GM18870 (cell line): ENCODE measurements around the gene LMAN1.

Experiments
- ATAC-seq: cut with Tn5 transposase; IDR thresholded peaks from one replicate; pipeline ENCODE4 v1.9.1; 2021; ENCODE audit warnings: moderate library complexity; ENCODE audit not compliant: unreplicated experiment

Gene LMAN1

DNA sequence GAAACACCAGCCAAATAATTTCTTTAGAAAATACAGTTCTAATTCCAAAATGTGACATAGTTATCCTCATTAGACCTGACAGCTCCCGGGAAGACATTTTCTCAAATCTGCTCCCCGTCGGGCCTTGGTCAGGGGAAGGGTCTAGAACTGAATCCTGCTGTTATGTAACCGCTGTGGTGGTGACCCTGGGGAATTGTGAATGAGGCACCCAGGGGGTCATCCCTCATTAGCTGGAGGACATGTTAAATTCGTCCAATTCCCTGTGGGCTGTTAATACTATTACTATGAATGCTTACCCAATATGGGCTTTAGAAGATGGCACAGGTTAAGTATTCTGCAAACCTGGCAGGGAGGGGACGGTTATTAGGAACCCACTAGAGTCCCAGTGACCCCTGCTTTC is 52.4 kb downstream of the LMAN1 start:
- ATAC-seq = no peak

DNA sequence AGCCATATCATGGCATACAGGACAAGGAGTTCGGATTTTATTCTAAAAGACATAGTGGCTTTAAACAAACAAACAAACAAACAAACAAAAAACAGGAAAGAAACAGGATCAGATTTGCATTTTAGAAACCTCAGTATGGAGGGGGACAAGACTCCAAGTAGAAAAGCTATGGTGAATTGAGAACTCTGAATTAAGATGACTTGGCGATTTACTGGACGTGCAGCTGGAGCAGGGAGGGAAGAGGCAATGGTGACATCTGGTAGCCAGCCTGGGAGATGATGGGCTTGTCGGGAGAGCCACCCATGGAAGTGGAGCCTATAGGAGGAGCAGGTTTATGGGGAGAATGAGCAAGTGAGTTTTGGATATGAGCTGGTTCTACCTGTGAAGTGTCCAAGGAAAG is 53.8 kb downstream of the LMAN1 start:
- ATAC-seq = no peak

DNA sequence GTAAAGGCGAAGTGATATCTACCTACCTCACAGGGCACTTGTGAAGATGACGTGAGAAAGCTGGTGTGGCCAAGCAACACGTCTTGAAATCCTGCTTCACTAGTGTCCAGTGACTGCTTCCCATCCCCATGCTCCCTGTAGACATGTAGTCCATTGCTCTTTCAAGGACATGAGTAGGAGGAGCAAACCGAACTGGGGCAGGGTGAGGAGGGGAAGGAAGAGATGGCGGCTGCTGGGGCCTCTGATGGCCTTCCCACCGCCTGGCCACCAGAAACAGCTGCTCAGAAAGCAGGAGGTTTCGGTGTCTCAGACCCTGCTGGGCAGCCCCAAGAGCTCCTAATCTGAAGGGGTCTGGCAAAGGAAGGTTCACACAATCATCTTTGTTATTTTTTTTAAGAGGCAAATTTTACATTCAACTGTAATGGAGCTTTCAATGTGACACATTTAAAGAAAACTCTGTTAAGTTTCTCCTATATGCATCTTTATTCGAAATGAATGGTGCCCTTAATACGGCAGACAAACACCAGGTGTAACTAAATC is 55.3 kb downstream of the LMAN1 start:
- no peak for ATAC-seq

DNA sequence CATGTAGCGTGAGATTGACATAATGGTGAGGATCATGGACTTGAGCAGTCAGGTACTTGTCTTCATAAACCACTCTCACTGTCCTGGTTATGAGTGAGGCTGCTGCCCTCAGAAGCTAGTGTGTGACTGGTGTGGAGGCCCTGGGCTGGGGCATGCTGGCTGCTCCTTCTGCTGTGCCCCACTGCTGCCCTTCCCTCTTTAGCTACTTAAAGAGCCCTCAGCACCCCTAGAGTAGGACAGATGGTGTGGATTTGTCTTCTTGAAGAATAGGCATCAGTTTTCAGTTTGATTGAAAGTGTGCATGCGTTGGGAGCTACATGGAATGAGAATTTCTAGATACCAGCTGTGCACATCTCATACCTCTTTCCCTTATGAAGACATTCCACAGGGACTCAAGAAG is 56.1 kb downstream of the LMAN1 start:
- no peak for ATAC-seq

DNA sequence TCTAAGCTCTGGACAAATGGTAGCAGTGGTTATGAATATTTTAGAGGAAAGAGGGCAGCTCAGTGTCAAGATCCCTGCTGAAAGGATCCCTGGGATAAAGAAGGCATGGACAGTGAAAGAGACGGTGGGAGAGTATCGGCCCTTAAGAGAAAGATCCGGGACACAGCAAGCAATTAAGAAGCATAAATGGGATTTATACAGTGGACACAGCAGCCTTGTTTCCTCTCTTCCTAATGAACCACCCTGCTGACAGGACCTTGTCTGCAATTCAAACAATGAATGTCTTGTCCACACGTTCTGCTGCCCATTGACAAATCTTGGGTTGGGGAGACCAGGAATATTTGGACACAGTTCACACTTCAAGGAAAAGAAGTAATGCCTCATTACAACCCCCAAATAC is 57.1 kb downstream of the LMAN1 start:
- ATAC-seq = no peak

DNA sequence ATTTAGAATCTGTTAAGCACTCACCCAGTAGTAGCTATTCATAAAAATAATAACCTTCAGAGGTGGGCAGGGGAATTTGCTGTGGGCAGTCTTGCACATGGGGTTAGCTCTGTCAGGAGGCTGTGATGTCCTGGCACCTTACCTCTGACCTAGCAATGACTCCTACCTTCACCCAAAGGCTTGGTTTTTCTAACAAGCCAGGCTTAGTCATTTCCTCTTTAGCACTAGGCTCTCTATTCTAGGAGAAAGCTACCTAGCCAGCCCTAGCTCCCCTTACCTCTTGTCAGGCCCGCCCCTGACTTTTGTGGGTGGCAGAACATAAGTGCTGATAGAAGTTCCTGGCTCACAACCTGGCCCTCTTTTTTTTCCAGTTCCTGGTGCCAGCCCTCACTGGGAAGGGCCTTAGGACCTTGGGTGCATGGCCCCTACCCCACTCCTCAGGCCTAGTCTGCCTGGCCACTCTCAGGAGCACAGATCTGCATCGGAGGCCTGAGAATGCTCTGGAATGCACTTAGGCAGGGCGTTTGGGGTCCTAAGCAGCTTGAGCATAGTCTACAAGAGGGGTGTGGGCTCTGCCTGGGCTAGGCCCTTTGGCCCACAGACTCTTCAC is 58.3 kb downstream of the LMAN1 start:
- ATAC-seq = no peak

DNA sequence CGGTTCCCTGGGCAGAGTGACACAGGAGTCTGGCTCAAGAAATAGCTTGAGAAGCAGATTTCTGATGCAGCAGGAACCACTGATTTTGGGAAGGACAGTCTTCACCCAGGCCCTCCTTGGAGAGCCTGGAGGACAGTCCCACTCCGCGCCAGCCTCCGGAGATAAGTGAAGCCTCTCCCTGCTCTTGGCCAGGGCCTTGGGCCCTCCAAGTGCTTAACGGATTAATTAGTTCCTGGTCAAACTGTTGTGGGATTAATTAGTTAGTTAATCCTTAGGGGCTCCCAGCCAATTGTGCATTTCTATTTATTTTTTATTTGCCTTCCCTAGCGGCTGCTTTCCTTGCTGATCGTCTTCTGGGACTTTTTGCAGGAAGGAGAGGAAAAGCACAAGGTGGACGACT is 60.2 kb downstream of the LMAN1 start:
- ATAC-seq = no peak

DNA sequence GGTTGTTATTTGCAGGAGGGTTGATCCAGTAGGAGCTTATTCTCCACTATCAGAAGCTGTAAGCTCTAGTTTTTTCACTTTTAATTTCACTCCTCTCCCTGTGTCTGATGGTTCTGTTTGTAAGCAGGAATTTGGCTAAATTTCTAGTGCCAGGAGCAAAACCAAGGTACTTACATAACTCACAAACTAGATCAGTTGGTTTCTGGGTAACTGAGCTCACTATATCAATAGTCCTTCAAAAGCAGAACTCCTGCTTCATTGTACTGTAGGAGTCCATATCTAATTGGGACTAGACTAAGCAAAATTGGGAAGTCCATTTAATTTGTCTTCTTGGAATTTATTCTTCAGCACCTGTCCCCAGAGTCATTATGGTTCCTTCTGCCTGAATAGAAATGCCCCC is 65.7 kb downstream of the LMAN1 start:
- ATAC-seq = no peak

DNA sequence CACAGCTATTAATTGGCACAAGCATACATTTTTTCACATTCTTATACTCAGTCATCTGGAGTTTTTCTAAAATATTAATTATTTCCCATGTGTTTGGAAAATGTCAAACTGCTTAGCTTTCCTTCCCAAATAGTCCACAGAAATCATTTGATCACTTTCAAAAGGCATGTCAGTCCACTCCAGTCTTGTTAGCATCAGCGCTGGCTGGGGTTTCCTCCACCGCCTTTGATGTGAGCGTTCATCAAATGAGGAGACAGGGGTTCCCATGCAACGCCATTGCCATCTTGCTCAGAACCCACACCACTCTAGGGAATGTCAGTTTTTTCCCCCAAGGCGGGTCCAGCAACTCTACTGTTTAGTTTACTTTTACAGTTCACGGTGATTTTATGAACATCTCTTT is 72.7 kb downstream of the LMAN1 start:
- no peak for ATAC-seq

DNA sequence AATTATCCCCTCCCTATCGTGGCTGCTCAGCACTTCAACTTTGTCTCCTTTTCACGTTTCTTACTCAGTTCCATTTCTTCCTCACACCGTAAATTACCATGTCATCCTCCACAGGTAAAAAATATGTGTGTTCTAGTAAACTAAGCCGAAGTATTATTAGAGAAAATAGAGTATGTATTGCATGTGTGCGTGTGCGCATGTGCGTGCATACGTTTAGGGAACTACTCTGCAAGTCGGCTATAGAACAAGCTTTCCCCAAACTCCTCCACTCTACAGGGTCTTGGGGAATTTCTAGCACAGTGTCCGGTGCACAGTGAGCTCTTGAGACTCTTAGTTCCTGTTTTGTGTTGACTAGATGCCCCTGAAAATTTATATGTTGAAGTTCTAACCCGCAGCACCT is 76.7 kb downstream of the LMAN1 start:
- no peak for ATAC-seq

DNA sequence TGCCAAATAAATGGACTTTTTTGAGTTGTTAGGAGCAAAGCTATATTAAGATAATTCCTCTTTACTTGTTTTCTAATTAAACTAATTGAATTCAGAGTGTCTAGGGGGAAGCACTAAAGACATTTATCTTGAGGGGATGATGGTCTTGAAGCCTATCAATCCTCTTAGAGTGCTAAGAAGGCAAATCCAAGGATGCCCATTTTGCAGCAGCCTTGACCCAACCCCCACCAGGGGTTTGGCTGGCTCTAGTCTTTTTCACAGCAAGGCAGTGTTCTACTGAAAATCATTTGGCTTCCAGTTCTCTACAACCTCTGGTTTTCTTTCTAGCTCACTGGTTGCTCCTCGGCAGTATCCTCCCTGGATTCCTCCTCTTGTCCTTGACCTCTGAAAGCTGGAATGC is 79.3 kb downstream of the LMAN1 start:
- ATAC-seq = no peak

DNA sequence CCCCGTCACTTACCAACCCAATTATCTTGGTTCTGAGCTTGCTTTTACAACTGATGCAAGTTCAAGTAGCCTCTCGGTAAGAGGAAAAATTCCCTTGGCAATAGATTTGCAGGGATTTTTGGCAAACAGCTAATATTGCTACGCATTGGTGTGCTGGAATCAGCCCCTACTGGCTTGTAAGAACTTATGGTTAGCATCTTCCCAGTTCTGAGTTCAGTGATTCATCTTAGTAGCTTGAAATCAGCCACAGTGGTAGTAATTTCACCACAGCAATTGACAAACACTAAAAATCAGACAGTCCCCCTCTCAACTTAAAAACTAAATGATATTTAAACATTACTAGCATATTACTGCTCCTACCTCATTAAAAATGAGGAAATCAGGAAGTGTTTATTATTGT is 79.9 kb downstream of the LMAN1 start:
- ATAC-seq = no peak

DNA sequence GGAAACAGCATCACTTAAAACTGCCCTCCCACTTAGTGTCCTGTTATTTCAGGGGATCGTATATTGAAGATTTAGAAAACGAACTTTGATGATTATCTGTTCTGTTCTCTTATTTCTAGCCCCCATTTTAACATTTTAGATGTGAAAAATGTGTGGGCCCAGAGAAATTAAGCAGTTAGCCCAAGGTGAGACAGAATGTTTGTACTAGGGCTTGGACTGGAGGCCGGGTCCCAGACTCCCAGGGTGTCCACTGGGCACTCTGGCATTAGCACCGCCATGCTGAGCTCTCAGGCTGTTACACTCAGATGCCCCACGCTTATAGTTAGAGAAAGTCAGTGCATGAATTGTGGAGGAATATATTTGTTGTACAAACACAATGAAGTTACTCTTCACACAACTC is 80.3 kb downstream of the LMAN1 start:
- no peak for ATAC-seq
